HFF-Myc (cell line): ENCODE measurements around the gene SAV1.

Experiments
- DNase-seq: peaks from one replicate; pipeline ENCODE4 v3.0.0-alpha.2; 2011; ENCODE audit warnings: low read depth; ENCODE audit errors: extremely low read depth
- H3K4me3 ChIP-seq: replicated peaks from 2 replicates; pipeline ENCODE4 v1.5.1; 2011; ENCODE audit warnings: low read depth, mild to moderate bottlenecking, control low read depth, low read length
- TF ChIP-seq, protein P1 (sequence below): IDR thresholded peaks from 2 replicates; pipeline ENCODE4 v1.5.1; 2012; ENCODE audit warnings: mild to moderate bottlenecking, low read depth, low read length, control low read depth; ENCODE audit errors: missing control alignments

Gene SAV1

DNA sequence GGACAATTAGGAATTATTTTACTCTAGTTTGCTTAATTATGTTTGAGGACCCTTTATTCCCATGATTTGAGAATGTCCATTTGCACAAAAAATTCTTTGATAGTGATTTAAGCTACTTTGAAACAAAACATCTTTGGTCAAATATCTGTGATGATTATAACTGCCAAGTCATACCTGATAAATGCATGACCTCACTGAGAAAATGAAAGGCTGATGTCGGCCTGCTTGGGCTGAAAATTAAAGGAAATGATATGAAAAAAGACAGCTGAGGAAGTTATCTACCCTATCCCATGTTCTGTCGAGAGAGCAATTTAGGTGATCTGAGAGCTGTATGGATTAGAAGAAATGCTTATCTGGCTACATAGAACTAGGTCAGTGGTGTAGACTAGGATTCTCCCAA, 64.5 kb downstream of the SAV1 start:
- no peak overlapping the region for H3K4me3 ChIP-seq
- no peak for DNase-seq
- TF ChIP-seq, protein P1, sequence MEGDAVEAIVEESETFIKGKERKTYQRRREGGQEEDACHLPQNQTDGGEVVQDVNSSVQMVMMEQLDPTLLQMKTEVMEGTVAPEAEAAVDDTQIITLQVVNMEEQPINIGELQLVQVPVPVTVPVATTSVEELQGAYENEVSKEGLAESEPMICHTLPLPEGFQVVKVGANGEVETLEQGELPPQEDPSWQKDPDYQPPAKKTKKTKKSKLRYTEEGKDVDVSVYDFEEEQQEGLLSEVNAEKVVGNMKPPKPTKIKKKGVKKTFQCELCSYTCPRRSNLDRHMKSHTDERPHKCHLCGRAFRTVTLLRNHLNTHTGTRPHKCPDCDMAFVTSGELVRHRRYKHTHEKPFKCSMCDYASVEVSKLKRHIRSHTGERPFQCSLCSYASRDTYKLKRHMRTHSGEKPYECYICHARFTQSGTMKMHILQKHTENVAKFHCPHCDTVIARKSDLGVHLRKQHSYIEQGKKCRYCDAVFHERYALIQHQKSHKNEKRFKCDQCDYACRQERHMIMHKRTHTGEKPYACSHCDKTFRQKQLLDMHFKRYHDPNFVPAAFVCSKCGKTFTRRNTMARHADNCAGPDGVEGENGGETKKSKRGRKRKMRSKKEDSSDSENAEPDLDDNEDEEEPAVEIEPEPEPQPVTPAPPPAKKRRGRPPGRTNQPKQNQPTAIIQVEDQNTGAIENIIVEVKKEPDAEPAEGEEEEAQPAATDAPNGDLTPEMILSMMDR: no peak

DNA sequence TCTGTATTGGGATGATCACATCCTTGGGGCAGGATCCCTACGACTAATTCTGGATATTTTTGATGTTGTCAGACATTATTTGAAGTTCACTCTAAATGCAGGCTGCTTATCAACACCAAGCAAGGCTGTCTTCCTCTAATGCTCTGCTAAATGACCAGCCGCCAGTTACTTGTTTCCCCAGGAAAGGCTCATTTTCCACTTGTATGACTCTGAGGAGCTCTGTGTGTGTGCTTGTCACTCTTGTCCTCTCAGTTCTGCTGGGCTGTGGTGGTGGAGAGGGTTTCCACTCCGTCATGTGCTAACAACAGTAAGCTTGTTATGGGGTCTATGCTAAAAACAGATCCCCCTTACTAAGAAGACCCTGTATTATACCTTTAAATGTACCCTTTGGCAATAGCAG, 66.1 kb downstream of the SAV1 start:
- H3K4me3 ChIP-seq: no peak overlapping the region
- DNase-seq: no peak
- TF ChIP-seq, protein P1: no peak

DNA sequence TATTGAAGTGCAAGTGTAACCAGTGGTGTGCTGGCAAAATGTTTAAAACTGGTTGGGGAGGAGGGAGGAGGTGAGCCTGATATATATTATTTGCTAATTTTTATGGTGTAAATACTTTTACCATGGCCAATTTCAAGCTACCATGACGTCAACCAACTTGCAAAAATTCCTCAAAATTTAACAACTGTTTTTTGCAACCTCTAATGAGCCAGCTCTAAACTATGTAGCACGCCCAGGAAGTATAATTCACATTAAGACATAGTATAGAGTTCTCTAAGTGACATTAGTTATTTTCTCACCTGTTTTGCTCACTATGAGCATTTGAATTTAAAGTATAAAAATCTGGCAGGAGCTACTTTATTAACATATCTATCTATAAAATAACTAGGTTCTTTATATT, 66.7 kb downstream of the SAV1 start:
- H3K4me3 ChIP-seq: no peak overlapping the region
- TF ChIP-seq, protein P1: no peak
- no peak for DNase-seq

DNA sequence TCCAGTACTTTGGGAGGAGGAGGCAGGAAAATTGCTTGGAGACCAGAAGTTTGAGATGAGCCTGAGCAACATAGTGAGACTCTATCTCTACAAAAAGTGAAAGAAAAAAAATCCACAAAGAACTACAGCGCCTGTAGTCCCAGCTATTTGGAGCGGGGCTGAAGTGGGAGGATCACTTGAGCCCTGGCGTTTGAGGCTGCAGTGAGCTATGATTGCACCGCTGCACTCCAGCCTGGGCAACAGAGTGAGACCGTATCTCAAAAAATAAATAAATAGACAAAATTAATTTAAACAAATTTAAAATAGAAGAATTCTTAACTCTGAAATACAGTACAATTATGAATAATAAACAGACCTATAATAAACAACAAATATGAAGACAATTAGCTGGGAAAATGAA, 67.3 kb downstream of the SAV1 start:
- no peak for DNase-seq
- H3K4me3 ChIP-seq: no peak overlapping the region

DNA sequence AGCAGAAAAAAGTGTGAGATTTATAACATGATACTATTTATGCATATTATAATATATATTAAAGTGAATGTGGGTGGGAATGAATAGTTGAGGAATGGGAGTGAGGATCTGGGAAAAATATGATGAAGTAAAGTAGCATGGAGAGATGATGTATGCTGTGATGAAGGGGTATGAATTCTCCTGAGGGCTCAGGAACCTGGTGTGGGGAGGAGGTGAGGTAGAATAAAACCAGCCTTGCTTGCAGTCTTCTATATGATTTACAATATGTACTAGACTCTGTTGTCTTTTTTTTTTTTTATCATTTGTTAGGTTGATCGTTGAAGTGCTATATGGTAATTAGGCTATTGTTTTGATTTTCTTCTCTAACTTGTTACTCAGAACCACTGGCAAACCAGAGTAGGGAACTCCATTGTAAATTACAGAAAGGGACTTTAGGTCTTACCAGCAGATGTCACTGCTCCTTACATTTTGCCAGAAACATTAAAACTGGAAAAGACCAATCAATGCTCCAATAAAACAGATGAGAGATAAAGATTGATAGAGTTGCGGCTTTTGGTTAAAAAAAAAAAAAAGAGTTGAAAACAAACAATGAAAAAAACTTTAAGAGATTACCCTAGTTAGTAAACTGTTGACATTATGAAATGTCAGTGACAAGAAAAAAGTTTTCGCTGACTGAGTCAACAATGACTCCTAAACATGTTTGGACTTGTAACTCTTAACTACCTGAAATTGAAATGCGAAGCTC, 68.2 kb downstream of the SAV1 start:
- TF ChIP-seq, protein P1: peak; percentile 51
- DNase-seq: peak; percentile 49
- no peak overlapping the region for H3K4me3 ChIP-seq

More for the DNA sequence above, 67.3 kb downstream of the SAV1 start:
- TF ChIP-seq, protein P1: no peak

DNA sequence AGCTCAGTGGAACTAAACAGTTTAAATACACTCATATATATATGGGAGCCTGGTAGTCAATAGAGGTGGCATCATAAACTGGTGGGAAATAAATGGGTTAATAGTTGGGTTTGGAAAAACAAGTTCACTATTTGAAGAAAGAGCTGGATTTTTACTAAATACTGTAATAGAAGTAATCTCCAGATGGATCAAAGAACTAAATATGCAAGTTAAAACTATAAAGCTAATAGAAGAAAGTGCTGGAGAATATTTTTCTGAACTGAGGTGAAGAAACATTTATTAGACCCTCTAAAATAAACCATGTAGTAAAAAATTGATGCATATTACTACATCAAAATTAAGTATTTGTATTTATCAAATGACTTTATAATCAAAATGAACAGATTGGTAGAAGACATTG, 69.3 kb downstream of the SAV1 start:
- TF ChIP-seq, protein P1: no peak
- no peak for DNase-seq
- no peak overlapping the region for H3K4me3 ChIP-seq
